ENCODE results near the gene PTPA.

Gene PTPA

DNA sequence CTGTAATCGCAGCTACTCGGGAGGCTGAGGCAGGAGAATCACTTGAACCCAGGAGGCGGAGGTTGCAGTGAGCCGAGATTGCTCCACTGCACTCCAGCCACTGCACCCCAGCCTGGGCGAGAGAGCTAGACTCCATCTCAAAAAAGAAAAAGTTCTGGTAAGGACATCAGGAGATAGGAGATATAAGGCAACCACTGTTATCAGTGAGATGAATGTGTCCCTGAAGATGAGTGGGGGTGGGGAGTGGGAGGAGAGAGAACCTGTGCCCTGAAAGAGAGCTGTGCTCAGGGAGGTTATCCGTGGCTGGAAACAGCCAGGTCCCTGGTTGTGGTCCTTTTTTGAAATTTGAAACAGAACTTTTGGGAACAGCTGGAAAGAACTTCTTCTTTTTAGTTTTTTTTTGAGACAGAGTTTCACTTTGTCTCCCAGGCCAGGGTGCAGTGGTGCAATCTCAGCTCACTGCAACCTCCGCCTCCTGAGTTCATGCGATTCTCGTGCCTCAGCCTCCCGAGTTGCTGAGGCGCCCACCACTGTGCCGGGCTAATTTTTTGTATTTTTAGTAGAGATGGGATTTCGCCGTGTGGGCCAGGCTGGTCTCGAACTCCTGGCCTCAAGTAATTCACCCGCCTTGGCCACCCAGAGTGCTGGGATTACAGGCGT is 2.6 kb downstream of the PTPA start (continued):
- TF ChIP-seq, protein P1, sequence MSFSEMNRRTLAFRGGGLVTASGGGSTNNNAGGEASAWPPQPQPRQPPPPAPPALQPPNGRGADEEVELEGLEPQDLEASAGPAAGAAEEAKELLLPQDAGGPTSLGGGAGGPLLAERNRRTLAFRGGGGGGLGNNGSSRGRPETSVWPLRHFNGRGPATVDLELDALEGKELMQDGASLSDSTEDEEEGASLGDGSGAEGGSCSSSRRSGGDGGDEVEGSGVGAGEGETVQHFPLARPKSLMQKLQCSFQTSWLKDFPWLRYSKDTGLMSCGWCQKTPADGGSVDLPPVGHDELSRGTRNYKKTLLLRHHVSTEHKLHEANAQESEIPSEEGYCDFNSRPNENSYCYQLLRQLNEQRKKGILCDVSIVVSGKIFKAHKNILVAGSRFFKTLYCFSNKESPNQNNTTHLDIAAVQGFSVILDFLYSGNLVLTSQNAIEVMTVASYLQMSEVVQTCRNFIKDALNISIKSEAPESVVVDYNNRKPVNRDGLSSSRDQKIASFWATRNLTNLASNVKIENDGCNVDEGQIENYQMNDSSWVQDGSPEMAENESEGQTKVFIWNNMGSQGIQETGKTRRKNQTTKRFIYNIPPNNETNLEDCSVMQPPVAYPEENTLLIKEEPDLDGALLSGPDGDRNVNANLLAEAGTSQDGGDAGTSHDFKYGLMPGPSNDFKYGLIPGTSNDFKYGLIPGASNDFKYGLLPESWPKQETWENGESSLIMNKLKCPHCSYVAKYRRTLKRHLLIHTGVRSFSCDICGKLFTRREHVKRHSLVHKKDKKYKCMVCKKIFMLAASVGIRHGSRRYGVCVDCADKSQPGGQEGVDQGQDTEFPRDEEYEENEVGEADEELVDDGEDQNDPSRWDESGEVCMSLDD (tag by site-specific recombination; IDR thresholded peaks at IDR 0.05), result no peak
- TF ChIP-seq ZNF169 (tag by site-specific recombination; IDR thresholded peaks at IDR 0.05) (no peak), ZNF324 (tag by site-specific recombination; IDR thresholded peaks at IDR 0.05) (no peak), ZNF37A (tag by site-specific recombination; IDR thresholded peaks at IDR 0.05) (no peak), ZNF571 (tag by site-specific recombination; IDR thresholded peaks at IDR 0.05) (no peak), ZNF302 (tag by site-specific recombination; IDR thresholded peaks at IDR 0.05; ENCODE audit: low read depth) (no peak), KLF7 (tag by site-specific recombination; IDR thresholded peaks at IDR 0.05; ENCODE audit: borderline replicate concordance) (no peak), ZNF548 (tag by site-specific recombination; IDR thresholded peaks at IDR 0.05) (no peak), ZNF423 (tag by site-specific recombination; IDR thresholded peaks at IDR 0.05) (no peak), ZBTB1 (tag by site-specific recombination; IDR thresholded peaks at IDR 0.05) (no peak), ZNF223 (tag by site-specific recombination; IDR thresholded peaks at IDR 0.05) (no peak), ZNF629 (tag by site-specific recombination; IDR thresholded peaks at IDR 0.05) (no peak), OSR2 (tag by site-specific recombination; IDR thresholded peaks at IDR 0.05) (no peak)
- TF ChIP-seq, protein P2, sequence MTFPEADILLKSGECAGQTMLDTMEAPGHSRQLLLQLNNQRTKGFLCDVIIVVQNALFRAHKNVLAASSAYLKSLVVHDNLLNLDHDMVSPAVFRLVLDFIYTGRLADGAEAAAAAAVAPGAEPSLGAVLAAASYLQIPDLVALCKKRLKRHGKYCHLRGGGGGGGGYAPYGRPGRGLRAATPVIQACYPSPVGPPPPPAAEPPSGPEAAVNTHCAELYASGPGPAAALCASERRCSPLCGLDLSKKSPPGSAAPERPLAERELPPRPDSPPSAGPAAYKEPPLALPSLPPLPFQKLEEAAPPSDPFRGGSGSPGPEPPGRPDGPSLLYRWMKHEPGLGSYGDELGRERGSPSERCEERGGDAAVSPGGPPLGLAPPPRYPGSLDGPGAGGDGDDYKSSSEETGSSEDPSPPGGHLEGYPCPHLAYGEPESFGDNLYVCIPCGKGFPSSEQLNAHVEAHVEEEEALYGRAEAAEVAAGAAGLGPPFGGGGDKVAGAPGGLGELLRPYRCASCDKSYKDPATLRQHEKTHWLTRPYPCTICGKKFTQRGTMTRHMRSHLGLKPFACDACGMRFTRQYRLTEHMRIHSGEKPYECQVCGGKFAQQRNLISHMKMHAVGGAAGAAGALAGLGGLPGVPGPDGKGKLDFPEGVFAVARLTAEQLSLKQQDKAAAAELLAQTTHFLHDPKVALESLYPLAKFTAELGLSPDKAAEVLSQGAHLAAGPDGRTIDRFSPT (tag by site-specific recombination; IDR thresholded peaks at IDR 0.05), result no peak

DNA sequence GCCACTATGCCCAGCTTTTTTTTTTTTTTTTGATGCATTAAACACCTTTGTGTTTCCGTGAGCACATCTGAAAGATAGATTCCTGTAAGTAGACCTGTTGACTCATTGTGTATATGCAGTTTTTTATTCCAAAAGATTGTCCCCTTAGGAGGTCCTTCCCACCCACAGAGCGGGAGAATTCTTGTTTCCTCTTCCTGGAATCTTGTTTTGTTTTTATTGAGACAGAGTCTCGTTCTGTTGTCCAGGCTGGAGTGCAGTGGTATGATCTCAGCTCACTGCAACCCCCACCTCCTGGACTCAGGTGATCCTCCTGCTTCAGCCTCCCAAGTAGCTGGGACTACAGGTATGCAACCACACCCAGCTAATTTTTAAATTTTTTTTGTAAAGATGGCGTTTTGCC is 7.6 kb downstream of the PTPA start:
- Histone ChIP-seq H3K36me3 (ENCODE audit: control insufficient read depth in 2 of 2, insufficient read depth in 1 of 2, low read length in 2 of 2) (peaks cover 4 to 29% of the 10 kb centered on the region in 2 experiments; a peak in 2 of 3 replicates), H3K4me3 (ENCODE audit: low read depth, low read length) (no peak overlapping the region), H3K9me3 (ENCODE audit: control insufficient read depth, insufficient read depth, low read depth, low read length) (no peaks in the 10 kb centered on the region), H3K4me1 (ENCODE audit: control insufficient read depth, insufficient read depth, low read length) (peaks cover under 1% of the 10 kb centered on the region; the same call in 1 of the 2 replicates), H3K27ac (ENCODE audit: extremely low read depth, low read depth, low read length) (no peak overlapping the region)
- TF ChIP-seq SCRT2 (tag by site-specific recombination; IDR thresholded peaks at IDR 0.05), result 0 out of 2 replicates have a peak, but pooled peaks have one; percentile 12
- 0 out of 2 replicates have a peak, but pooled peaks have one; percentile 17 for TF ChIP-seq ZIC2 (tag by site-specific recombination; IDR thresholded peaks at IDR 0.05)
- TF ChIP-seq GLIS1 (tag by site-specific recombination; IDR thresholded peaks at IDR 0.05), result peak; percentile 57
- no peak for TF ChIP-seq ZNF416 (tag by site-specific recombination; IDR thresholded peaks at IDR 0.05)
- no peak for TF ChIP-seq MZF1 (tag by site-specific recombination; IDR thresholded peaks at IDR 0.05; ENCODE audit: borderline replicate concordance)
- ChIA-PET POLR2A (interaction anchor here (0.6 kb wide), 1 partner anchor 21 kb away, joined by 4 read pairs; no protein-coding TSS in a partner anchor), CTCF (interaction anchor here (2.7 kb wide), 1 partner anchor 13 kb away, joined by 13 read pairs; no protein-coding TSS in a partner anchor)

DNA sequence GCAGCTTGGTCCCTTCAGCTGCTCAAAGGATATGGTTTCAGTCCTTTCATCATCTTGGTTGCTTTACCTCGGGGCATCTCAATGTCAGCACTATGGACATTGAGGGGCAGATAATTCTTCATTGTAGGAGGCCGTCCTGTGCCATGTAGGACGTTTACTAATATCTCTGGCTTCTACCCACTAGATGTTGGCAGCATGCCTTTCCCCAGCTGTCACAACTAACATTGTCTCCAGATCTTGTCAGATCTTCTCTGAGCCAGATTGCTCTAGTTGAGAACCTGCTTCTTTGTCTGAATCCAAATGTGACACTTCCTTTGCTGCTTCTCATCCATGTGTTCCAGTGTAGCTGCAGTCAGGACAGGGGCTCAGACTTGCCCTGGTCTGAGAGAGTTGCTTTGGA is 10.3 kb downstream of the PTPA start:
- Histone ChIP-seq H3K4me3 (ENCODE audit: low read depth, low read length) (no peak overlapping the region), H3K9me3 (ENCODE audit: control insufficient read depth, insufficient read depth, low read depth, low read length) (no peaks in the 10 kb centered on the region), H3K27ac (ENCODE audit: extremely low read depth, low read depth, low read length) (no peak overlapping the region), H3K4me1 (ENCODE audit: control insufficient read depth, insufficient read depth, low read length) (no peaks in the 10 kb centered on the region), H3K36me3 (ENCODE audit: control insufficient read depth in 2 of 2, insufficient read depth in 1 of 2, low read length in 2 of 2) (peaks cover 4 to 47% of the 10 kb centered on the region in 2 experiments; a peak in 2 of 3 replicates)
- ChIA-PET POLR2A (no interaction called here), CTCF (interaction anchor here (1.4 to 3.8 kb wide), 3 partner anchors 10 to 21 kb away, joined by 3 to 29 read pairs (median 5); no protein-coding TSS in a partner anchor)
- TF ChIP-seq, protein P3, sequence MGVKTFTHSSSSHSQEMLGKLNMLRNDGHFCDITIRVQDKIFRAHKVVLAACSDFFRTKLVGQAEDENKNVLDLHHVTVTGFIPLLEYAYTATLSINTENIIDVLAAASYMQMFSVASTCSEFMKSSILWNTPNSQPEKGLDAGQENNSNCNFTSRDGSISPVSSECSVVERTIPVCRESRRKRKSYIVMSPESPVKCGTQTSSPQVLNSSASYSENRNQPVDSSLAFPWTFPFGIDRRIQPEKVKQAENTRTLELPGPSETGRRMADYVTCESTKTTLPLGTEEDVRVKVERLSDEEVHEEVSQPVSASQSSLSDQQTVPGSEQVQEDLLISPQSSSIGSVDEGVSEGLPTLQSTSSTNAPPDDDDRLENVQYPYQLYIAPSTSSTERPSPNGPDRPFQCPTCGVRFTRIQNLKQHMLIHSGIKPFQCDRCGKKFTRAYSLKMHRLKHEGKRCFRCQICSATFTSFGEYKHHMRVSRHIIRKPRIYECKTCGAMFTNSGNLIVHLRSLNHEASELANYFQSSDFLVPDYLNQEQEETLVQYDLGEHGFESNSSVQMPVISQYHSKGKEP (tag by site-specific recombination; IDR thresholded peaks at IDR 0.05), result no peak
- TF ChIP-seq GLIS2 (tag by site-specific recombination; IDR thresholded peaks at IDR 0.05) (no peak), ZNF266 (tag by site-specific recombination; IDR thresholded peaks at IDR 0.05; ENCODE audit: low read depth) (no peak), ZNF37A (tag by site-specific recombination; IDR thresholded peaks at IDR 0.05) (no peak), KLF7 (tag by site-specific recombination; IDR thresholded peaks at IDR 0.05; ENCODE audit: borderline replicate concordance) (no peak)
- TF ChIP-seq, protein P4, sequence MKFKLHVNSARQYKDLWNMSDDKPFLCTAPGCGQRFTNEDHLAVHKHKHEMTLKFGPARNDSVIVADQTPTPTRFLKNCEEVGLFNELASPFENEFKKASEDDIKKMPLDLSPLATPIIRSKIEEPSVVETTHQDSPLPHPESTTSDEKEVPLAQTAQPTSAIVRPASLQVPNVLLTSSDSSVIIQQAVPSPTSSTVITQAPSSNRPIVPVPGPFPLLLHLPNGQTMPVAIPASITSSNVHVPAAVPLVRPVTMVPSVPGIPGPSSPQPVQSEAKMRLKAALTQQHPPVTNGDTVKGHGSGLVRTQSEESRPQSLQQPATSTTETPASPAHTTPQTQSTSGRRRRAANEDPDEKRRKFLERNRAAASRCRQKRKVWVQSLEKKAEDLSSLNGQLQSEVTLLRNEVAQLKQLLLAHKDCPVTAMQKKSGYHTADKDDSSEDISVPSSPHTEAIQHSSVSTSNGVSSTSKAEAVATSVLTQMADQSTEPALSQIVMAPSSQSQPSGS (tag by site-specific recombination; IDR thresholded peaks at IDR 0.05; ENCODE audit: low read depth), result no peak
- TF ChIP-seq, protein P5, sequence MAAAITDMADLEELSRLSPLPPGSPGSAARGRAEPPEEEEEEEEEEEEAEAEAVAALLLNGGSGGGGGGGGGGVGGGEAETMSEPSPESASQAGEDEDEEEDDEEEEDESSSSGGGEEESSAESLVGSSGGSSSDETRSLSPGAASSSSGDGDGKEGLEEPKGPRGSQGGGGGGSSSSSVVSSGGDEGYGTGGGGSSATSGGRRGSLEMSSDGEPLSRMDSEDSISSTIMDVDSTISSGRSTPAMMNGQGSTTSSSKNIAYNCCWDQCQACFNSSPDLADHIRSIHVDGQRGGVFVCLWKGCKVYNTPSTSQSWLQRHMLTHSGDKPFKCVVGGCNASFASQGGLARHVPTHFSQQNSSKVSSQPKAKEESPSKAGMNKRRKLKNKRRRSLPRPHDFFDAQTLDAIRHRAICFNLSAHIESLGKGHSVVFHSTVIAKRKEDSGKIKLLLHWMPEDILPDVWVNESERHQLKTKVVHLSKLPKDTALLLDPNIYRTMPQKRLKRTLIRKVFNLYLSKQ (tag by site-specific recombination; IDR thresholded peaks at IDR 0.05; ENCODE audit: borderline replicate concordance), result no peak

Data from HEK293 (cell line).